ENCODE data around the gene GALNT13.

GALNT13 gene

DNA sequence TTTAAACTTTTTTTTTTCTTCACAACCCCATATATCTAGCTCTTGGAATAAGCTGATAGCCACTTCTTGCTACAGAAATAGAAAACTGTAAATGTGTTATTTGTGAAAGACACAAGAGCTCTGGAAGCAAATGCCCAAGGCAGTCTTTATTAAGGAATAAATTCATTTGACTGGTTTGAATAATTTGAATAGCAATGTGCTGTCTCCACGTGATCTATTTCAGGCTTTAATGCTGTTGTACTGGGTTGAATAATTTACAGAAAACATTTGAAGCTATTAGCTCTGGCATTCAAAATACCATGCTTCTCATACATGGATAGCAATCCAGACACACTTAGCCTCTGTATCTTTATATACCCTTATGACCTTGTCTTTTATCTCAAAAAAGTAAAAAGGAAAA, 460.1 kb downstream of the GALNT13 start:
- DNase-seq = no peak

DNA sequence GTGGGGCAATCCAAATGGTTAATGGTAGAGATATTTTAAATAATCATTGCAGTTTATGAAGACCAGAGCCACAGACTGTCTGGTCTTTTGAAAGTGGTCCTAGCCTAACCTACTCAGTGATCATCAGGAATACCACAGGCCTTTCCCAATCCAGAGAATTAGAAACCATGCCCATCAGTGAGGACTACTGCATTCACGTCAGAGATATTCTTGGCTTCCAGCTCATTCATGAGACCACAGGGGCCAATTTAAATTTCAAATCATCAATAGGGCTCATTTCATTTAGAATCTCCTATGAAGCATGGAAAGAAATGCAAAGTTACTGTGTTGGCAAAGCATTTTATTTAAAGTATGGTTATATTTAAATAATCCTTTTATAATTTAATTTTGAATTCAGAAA, 464.5 kb downstream of the GALNT13 start:
- DNase-seq = no peak

DNA sequence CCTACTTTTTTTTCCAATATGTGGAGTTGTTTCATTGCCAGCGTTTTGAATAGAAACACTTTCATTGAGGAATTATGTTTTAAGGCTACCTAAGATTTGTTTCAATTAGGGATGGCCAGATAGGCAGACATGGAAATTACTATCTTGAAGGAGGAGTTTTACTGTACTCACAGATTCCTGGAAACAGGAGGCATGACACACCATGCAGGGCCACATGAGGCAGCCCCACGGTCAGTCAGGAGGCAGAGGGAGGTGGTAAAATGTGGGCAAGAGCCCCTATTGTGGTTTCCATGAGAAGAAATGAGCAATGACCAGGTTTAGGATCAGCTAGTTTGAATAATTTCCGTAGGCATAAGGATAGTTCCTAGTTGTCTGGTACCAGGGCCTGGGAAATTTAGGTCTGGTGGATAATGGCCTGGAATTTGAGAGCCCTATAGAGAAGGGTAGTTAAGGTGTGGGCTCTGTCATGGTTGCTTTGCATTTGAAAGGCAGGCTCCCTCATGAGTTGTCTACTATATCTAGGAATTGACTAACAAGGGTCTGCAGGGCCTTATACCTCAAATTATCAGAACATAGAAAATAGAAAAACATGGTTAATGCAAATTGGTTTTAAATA, 466.7 kb downstream of the GALNT13 start:
- no peak for DNase-seq

DNA sequence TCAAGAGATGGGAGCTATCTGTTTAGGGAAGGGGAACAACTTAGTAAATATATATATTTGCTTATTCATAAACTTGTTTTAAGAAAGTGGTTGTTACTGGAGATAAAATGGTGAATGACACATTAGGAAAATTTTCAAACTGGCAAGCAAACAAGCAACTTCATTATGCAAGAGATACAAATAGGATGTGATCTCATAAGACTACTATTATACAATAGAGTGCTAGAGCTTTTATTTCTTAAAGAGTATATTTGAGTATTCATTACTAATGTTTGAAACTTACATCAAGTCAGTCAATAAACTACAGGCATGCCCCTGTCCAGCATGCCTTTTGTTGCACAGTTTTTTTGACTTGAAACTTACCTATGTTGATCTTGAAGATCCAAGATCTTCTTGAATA, 471.6 kb downstream of the GALNT13 start:
- no peak for DNase-seq

DNA sequence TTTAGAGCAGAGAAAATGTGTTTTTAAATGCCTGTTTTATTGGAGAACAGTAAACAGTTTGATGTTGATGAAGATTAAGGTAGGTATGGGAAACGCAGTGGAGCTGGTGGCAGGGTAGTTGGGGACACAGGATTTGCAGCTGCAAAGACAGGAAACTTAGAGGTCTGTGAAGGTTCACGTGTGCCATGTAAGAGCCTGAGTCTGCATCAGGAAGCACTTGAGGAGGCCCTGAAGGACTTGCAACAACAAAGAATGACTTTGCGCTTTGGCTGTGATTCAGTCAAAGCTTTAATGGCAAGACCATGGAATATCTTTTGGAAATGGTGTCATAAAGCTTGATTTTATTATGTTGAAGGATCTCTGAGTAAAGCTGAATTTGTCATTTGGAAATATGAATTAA, 479.2 kb downstream of the GALNT13 start:
- DNase-seq = no peak

DNA sequence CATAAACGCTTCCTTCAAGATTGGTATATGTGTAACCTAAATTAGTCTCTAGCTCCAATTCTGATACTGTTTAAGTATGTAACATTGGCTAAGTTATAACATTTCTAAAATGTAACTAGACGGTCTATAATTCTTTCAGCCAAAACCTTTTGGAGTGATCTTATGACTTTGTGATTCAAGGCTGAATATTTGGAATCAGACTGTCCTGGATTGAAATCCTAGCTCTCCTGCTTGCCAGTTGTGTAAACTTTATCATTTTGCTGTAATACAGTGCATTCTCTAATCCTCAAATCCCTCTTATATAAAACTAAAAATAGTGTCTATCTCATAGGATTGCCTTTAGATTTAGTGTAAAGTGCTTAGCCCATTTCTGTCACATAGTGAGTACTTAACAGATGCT, 489.6 kb downstream of the GALNT13 start:
- DNase-seq = no peak

DNA sequence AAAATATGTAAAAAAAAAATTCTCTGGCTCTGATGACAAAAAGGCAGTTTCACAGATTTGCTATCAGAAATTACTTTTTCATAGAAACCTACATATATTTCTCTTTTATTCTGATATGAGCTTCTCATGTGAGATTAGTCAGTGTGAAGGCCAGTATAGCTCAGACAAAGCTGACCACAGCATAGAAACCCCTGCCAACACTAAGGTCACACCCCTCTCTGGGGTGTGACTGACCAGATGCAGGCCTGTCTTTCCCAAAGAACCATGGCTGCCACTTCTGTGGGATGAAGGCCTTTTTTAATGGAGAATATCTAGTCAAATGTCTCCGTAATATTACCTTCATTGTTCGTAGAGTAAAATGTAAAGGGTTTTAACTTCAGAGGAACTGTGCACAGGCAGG, 496.4 kb downstream of the GALNT13 start:
- no peak for DNase-seq

DNA sequence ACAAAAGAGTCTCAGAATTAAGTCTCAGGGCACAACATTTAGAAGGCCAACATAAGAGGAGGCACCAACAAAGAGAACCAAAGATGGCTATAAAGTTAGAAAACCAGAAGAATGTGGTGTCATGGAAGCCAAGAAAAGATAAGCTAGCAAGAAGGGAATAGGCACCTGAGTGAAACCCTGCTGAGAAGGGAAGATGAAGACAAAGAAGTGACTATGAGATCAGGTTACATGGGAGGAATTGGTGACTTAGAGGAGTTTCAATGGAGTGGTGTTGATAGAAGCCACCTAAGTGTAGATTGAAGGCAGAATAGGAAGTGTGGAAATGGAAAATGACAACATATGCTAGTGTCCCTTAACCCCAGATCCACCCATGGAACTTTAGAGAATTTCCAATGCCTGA, 499.2 kb downstream of the GALNT13 start:
- DNase-seq = no peak

DNA sequence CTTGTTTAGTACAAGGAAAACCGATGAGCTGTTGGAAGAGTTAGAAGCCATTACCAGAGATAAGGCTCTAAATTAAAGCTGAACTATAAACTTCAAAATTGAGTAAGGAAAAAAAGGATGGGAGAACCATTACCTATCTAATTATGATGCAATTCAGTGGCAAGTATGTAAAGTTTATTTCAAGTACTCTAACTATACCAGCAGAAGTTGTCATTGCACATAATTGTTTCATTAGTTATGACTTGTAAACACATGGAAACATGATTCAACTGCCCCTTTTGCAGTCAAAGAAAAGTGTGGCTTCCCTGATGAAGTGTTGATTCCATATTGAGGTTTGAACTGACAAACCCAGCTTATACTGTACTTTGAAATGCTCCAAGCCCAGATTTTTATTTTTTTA, 502.7 kb downstream of the GALNT13 start:
- DNase-seq = no peak

DNA sequence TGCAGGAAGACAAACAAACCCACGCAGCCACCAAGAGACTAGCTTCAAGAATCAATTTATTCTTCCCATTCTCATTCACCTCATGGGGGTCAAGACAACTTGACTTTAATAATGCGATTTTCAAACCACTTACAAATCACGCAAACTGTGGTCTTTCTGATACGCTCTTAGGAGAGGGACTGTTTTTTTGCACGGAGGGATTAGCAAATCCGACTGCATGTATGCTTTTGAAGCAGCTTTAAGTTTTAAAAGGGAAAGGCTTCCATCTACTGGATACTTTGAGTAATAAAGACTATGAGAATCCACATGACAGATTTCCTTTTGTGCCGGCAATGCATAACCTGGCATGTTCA, 503.8 kb downstream of the GALNT13 start:
- DNase-seq = peak; percentile 86 to 92

DNA sequence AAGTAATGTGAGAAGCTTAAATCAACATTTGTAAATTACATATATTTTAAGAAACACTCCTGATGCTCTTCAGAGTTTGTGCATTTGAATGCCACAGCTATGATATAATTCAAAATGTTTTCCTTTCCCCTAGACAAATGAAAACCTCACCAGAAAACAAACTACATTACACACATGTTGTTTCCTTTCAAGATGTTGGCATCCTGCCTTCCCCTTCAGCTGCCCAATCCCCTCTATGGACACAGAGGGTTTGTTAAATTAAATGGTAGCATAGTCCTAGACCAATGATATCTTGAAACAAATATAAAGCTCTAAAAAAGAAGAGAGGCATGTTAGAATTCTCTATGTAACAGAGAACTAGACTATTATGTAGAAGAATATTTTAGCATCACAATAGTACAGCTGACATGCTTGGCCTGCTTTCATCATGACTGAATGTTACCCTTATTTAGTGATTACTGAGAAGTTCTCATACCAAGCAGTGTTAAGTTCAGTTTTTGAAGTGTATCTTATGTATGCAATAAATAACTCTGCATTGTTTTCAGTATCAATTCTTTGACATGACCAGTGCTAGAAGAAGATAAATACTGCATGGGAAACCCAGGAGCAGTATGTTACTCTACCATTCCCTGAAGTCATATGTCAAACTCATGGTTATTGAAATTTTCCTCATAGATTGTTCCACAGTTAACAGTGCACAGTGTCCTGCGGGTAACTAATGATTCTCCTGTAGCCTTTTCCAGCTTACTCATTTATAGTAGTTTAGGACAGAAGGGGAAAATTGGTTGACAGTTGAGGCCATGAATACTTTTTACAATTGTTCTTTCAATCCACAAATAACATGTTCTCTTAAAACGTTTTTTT, 510.4 kb downstream of the GALNT13 start:
- no peak for DNase-seq

DNA sequence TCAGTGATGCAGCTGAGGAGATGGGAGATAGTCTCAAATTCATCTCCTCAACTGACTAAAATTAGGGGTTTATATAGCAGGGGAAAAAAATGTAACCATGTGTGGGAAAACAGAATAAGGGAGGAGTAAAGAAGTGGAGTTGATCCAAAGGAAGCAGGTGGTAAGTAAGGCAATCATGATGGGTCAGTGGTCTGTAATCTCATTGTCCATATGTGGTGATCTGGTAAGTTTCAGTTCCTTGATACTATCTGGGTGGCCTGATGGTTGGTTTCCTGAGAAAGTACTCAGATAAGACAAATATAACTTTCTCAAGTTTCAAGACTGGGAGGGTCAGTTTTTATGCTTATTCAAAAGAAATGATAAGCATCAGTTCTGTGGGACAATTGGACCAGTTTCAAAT, 514.5 kb downstream of the GALNT13 start:
- DNase-seq = peak in 1 of 2 experiments; percentile 8

DNA sequence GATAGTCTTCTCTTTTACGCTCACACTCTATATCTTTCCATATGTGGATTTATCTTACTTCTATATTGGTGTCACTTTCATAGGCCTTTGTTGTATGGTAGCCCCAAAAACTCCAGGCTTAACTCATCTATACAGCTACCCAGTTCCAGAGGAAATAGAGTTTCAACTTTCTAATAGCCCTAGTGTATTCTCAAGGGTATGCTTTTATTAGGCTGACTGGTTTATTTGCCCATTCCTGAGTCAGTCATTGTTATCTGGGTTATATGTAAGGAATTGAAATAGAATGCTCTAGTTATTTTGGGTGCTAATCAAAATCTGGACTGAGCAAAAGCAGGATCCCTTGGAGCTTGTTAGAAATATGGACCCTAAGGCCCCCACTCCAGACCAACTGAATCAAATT, 519.3 kb downstream of the GALNT13 start:
- DNase-seq = no peak

DNA sequence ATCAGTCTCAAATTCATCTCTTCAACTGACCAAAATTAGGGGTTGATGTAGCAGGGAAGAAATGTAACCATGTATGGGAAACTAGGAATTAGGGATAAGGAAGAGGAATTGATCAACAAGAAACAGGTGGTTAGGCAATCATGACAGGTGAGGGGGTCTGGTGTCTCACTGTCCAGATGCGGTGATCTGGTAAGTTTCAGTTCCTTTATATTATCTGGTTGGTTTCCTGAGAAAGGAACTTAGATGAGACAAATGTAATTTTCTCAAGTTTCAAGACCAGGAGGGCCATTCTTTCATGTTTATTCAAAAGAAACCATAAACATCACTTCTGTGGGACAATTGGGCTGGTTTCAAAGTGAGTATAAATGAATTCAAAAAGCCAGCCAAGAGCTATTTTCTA, 520.5 kb downstream of the GALNT13 start:
- DNase-seq = no peak

DNA sequence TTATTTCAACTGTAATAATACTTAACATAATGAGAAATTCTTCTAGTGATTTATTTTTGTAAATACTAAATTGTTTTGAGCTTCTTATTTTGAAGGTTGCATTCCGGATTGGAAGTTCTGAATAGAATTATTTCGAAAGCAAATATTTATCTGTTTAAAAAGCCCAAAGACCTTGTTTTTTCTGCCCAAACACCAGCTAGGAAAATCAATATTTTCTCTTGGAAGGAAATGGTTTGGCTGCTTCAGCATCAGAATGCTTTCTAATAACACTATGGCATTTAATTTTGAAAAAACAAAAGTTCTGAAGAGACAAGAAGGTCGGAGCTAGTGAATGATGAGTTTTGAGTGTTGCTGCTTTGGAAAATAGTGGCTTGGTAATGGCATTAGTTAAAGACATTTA, 522.9 kb downstream of the GALNT13 start:
- DNase-seq = no peak

DNA sequence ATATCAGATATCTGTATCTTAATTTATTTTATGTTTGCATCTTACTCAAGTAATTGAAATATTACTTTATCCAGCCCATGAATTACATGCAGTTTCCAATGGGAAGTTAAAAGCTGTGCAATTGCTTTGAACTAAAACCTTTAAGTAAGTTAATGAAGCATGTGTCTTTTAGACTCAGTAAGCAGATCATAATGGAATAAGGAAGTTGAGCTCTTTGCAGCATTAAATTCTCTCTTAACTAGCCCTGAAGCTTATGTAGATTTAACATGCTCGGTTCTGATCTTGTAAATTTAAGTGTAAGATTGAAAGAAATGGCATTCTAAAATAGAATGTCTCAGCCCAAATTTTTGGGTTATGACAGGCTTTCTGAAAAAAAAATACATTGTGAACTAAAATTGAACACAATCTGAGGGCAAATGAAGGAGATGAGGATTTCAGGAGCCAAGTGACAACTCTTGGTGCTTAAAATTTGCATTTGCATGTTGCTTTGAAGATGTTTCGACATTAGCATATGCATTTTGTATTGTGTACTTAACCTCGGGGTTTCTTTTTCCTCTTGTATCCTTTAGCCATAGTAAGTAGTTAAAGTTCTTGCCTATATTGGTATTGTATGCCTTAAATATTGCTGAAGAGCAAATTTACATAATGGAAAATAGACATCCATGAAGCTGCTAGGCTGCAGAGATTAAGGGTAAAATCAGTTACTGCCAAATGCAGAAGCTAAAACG, 529.0 kb downstream of the GALNT13 start:
- peak; percentile 5 to 7 for DNase-seq

DNA sequence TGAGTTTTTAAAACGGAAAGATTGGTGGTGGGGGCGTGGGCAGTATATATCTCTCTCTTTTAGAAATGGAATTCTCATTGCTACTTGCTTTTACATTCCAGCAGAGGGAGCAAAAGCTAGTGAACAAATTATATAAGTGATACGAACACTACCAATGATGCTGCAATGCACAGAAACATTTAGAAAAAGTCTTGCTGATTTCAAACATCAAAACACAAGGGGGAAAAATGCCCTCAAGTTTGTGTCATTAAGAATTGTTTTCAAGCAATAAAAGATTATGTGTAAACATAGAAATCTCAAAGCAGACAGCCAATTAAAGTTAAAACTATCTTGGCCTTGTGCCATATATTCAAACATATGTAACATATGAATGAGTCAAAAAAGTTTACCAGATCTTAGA, 530.5 kb downstream of the GALNT13 start:
- DNase-seq = peak; percentile 78 to 91

DNA sequence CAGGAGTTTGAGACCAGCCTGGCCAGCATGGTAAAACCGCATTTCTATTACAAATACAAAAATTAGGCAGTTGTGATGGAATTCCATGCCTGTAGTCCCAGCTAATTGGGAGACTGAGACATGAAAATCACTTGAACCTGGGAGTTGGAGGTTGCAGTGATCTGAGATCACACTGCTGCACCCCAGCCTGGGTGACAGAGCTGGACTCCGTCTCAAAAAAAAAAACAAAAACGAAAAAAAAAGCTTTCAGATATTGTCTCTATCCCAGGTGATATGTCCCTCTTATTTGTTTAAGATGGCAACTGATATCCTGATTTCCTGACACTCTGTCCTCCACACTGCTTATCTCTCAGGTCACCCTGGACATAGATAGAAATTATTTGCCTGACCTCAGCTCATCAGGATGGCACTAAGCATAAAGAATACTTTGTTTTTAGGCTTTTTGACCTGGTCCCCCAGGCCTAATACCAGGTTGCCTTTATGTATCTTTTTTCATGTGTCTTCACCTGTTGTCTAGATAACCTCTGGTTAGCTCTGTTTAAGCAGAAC, 531.6 kb downstream of the GALNT13 start:
- DNase-seq = no peak

DNA sequence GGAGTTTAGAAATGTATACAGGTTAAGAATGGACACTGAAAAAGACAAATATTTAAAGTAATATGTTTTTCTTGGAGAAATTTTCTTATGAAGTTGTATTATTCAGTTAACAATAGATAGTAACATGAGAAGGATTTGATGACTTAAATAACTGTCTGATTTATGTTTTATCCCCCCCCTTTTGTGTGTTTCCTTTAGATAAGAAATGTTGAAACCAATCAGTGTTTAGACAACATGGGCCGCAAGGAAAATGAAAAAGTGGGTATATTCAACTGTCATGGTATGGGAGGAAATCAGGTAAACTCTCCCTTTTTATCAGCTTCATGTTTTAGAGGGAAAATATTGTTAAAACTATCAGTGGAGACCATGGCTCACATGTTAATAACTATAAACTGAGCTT, 537.1 kb downstream of the GALNT13 start:
- DNase-seq = no peak

DNA sequence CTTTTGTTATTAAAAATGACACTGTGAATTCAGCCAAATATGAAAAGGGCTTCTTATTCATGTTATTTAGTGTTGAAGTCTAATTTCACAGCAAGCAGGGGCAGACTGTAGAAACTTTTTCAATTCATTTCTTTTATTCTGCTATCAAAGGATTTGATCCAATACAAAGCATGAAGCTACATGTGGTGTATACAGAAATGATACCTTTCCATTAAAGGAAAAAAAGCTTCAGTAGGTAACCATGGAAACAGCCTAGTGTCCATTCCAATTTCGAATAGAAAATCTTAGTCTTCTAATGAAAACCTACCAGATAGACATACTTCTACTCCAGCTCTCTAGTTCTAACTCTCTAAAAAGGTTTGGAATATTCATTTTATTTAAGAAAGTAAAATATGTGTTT, 550.5 kb downstream of the GALNT13 start:
- DNase-seq = no peak

DNA sequence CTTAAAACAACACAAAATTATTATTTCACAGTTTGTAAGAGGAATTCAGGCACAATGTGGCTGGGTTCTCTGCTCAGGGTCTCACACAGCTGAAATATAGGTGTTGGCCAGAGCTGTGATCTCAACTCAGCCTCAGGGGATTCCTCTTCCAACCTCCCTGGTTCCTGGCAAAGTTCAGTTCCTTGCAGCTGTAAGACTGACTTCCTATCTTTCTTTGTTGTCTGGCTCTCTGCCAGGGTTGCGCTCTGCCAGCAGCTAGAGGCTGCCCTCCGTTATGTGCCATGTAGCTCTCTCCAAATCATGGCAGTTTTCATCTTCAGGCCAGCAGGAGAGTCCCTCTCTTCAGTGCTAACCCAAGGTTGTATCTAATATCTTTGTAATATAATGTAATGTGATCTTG, 554.3 kb downstream of the GALNT13 start:
- DNase-seq = peak; percentile 15 to 38

DNA sequence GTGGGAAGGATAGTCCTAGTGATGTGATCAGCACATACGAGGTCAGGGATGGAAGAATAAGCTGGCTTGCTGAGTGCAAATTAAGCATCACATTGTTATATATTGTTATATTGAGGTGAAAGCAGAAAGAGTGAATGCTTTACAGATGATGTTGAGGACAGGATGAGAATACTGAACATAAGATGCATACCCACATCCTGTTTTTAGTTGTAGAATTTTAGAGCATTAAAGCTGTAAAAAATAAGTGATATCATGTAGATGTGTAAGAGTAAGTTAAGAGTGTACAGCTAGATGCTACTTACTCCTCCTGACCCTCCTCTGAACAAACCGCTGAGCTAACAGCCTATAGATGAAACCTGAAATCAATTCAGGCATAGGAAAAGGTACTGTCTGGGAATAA, 555.7 kb downstream of the GALNT13 start:
- no peak for DNase-seq

DNA sequence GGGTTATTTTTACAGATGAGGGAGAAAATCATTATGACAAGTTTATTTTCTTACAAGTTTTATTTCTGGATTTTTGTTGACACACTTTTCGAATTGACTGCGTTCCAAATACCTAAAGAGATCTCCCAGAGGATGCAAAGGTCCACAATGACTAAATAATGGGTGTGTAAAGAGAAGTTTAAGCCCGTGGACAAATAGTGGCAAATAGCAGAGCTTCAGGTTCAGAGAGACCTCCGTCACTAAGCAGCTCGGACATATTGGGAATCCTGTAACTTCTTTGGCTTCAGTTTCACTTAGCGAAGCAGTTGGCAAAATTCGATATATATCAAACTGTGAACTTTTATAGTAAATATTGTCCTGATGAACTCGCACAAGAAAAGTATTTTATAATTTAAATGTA, 556.3 kb downstream of the GALNT13 start:
- DNase-seq = no peak

DNA sequence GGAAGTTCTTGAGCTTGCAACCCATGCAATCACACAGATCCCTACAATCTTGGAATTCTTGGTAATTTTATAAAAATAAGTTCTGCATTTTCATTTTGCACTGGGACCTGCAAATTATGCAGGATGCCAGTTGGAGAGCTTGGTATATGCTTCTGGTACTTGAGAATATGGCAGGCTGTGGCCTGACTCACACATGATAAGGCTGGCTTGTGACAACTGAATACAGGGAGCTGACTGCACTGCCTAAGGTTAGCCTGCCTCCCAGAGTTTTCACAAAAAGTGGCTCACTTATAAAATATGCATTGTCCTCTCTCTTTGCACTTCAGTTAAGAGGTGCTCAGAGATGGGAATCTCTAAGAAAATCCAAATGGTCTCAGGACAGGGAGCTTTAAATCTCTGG, 561.3 kb downstream of the GALNT13 start:
- no peak for DNase-seq
